ENCODE results near the gene PTH. TPM values are rescaled to one million over a fixed set of nuclear protein-coding genes. Genes with fewer than 3 reads are reported as not detected.

Gene PTH
- polyA plus RNA-seq, 3 donors = not detected

DNA sequence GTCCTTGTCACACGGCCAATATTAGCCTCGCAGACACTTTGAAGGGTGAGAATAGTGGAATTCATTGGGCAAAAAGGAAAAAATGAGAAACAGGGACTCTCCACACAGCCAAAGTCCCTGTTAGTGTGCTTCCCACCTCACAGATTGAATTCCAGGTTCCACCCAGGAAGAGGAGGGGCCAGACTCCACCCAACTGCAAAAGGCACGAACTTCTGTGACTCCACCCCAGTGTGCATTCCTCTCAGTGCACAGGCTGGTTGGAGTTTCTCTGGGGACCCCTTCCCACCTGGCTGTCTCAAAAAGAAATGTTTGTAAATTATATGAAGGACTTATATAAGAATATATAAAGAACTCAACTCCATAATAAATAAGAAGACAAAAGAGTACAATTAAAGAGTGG lies 20.7 kb downstream of the PTH start:
- peaks cover 0 to 5% (median 2%) of the 10 kb centered on the region in 7 donors for H3K9me3 Mint-ChIP-seq
- TF ChIP-seq, protein P1, sequence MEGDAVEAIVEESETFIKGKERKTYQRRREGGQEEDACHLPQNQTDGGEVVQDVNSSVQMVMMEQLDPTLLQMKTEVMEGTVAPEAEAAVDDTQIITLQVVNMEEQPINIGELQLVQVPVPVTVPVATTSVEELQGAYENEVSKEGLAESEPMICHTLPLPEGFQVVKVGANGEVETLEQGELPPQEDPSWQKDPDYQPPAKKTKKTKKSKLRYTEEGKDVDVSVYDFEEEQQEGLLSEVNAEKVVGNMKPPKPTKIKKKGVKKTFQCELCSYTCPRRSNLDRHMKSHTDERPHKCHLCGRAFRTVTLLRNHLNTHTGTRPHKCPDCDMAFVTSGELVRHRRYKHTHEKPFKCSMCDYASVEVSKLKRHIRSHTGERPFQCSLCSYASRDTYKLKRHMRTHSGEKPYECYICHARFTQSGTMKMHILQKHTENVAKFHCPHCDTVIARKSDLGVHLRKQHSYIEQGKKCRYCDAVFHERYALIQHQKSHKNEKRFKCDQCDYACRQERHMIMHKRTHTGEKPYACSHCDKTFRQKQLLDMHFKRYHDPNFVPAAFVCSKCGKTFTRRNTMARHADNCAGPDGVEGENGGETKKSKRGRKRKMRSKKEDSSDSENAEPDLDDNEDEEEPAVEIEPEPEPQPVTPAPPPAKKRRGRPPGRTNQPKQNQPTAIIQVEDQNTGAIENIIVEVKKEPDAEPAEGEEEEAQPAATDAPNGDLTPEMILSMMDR (IDR thresholded peaks at IDR 0.05) = no peak
- no peaks in the 10 kb centered on the region for H3K9me3 ChIP-seq (replicated peaks in 1 of 2; ENCODE audit: control insufficient read depth in 1 of 2, insufficient read depth in 1 of 2, low read length in 2 of 2)
- H2AFZ ChIP-seq (ENCODE audit: insufficient read depth, low read depth, low read length, poor library complexity, severe bottlenecking) = no peak overlapping the region
- WGBS (ENCODE audit: insufficient coverage) = no CpG with 5 or more reads among the region's 3 CpGs
- H3K27me3 Mint-ChIP-seq (ENCODE audit: low read depth in 3 of 3) = peaks cover under 1 to 5% (median 4%) of the 10 kb centered on the region in 3 donors
- no peak overlapping the region for H3K4me2 ChIP-seq (replicated peaks; ENCODE audit: extremely low read depth, low read length, poor library complexity, severe bottlenecking)
- no peak overlapping the region for H3K9ac ChIP-seq (ENCODE audit: insufficient read depth, low read length, poor library complexity, severe bottlenecking)
- intact Hi-C loops (cut with micrococcal nuclease) = no loop called here
- no peaks in the 10 kb centered on the region for H3K36me3 ChIP-seq (replicated peaks in 1 of 2; ENCODE audit: control insufficient read depth in 1 of 2, insufficient read depth in 2 of 2, low read length in 2 of 2)
- H3K4me1 Mint-ChIP-seq = no peaks in the 10 kb centered on the region
- no peak for DNase-seq
- H3K4me3 ChIP-seq (replicated peaks in 1 of 3; ENCODE audit: low read depth in 2 of 3, low read length in 3 of 3) = no peak overlapping the region
- no peak overlapping the region for H3K27ac Mint-ChIP-seq
- no peak overlapping the region for H3K4me3 Mint-ChIP-seq
- no peak overlapping the region for H3K27ac ChIP-seq (ENCODE audit: low read depth in 1 of 2, low read length in 2 of 2)
- no peaks in the 10 kb centered on the region for H3K36me3 Mint-ChIP-seq
- no peaks in the 10 kb centered on the region for H3K27me3 ChIP-seq (ENCODE audit: control insufficient read depth in 2 of 2, insufficient read depth in 2 of 2, low read length in 2 of 2)
- H3K4me1 ChIP-seq (ENCODE audit: control insufficient read depth in 1 of 2, insufficient read depth in 2 of 2, low read length in 2 of 2) = no peaks in the 10 kb centered on the region
- H3K79me2 ChIP-seq (ENCODE audit: insufficient read depth, low read length) = no peaks in the 10 kb centered on the region
- H4K20me1 ChIP-seq (ENCODE audit: insufficient read depth, low read length) = no peaks in the 10 kb centered on the region

DNA sequence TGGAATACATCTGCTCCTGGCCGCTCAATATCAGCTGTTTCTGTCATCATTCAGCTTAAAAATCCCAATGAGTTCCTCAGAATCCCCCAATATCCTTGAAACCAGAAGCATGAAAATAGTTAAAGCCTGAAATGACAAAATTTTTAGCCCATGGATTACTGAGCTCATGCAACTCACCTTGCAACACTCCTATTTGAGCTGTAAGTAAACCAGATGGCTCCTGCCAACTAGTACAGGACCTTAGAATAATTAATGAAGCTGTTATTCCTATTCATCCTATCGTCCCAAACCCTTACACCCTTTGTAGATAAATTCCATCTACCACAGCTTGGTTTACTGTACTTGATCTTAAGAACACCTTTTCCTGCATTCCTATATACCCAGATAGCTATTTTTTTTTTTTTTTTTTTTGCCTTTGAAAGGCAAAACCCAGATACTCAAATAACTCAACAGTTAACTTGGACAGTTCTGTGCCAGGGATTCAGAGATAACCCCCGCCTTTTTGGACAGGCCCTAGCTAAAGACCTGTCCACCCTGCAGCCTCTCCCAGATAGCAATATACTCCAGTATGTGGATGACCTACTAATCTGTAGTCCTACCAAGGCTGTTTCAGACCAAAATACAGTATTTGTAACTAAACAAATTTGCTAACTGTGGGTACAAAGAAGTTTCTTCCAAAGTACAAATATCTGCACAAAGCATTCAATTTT lies 22.6 kb downstream of the PTH start:
- Histone ChIP-seq H3K4me2 (replicated peaks; ENCODE audit: extremely low read depth, low read length, poor library complexity, severe bottlenecking) (no peak overlapping the region), H2AFZ (ENCODE audit: insufficient read depth, low read depth, low read length, poor library complexity, severe bottlenecking) (no peak overlapping the region), H3K9ac (ENCODE audit: insufficient read depth, low read length, poor library complexity, severe bottlenecking) (no peak overlapping the region), H4K20me1 (ENCODE audit: insufficient read depth, low read length) (no peaks in the 10 kb centered on the region), H3K27me3 (ENCODE audit: control insufficient read depth in 2 of 2, insufficient read depth in 2 of 2, low read length in 2 of 2) (no peaks in the 10 kb centered on the region), H3K4me1 (ENCODE audit: control insufficient read depth in 1 of 2, insufficient read depth in 2 of 2, low read length in 2 of 2) (no peaks in the 10 kb centered on the region), H3K27ac (ENCODE audit: low read depth in 1 of 2, low read length in 2 of 2) (no peak overlapping the region), H3K4me3 (replicated peaks in 1 of 3; ENCODE audit: low read depth in 2 of 3, low read length in 3 of 3) (no peak overlapping the region), H3K79me2 (ENCODE audit: insufficient read depth, low read length) (no peaks in the 10 kb centered on the region), H3K9me3 (replicated peaks in 1 of 2; ENCODE audit: control insufficient read depth in 1 of 2, insufficient read depth in 1 of 2, low read length in 2 of 2) (no peaks in the 10 kb centered on the region), H3K36me3 (replicated peaks in 1 of 2; ENCODE audit: control insufficient read depth in 1 of 2, insufficient read depth in 2 of 2, low read length in 2 of 2) (no peaks in the 10 kb centered on the region)
- TF ChIP-seq, protein P1 (IDR thresholded peaks at IDR 0.05) = no peak
- Mint-ChIP-seq H3K27ac (no peak overlapping the region), H3K4me1 (no peaks in the 10 kb centered on the region), H3K4me3 (no peak overlapping the region), H3K9me3 (peaks cover 0 to 3% (median 0%) of the 10 kb centered on the region in 7 donors), H3K27me3 (ENCODE audit: low read depth in 3 of 3) (peaks cover 3 to 8% (median 7%) of the 10 kb centered on the region in 3 donors), H3K36me3 (no peaks in the 10 kb centered on the region)
- DNase-seq = no peak
- WGBS (ENCODE audit: insufficient coverage) = 100% methylated on average over 1 of the region's 3 CpGs
- intact Hi-C loops (cut with micrococcal nuclease) = no loop called here
